ENCODE data around the gene COPS9.

Gene COPS9

DNA sequence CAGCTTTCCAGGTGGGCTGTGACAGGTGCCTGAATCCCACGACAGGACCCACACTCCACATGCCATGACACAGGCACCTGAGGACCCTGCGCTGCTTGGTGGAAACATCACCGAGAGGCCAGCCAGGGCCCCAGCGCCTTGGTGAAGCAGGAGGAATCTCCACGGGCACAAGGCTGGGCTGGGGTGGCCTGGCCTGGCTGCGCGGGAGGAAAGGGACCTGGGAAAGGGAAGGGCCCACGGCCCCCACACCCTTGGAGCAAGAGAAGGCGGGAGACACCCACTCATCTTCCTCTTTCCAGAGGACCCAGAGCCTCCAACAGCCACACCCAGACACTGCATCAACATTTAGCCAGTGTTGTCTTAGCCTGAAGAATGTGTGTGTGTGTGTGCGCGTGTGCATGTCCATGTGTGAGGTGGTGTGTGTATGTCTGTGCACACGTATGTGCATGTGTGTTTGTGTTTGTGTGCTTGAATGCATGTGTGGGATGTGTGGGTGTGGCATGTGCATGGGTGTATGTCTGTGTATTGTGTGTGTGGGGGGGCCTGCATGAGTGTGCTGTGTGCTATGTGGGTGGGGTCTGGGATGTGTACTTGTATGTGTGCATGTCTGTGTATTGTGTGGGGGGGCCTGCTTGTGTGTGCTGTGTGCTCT, 10.6 kb upstream of the COPS9 start:
- H3K79me2 ChIP-seq (ENCODE audit: low read length): no peaks in the 10 kb centered on the region
- no peaks in the 10 kb centered on the region for H3K27me3 ChIP-seq (ENCODE audit: low read depth, low read length)
- TF ChIP-seq CTCF (IDR thresholded peaks at IDR 0.05; ENCODE audit: low read depth, low read length) (no peak), EZH2phosphoT487 (IDR thresholded peaks at IDR 0.05; ENCODE audit: low read depth) (no peak)
- H4K20me1 ChIP-seq (ENCODE audit: insufficient read depth, low read length): no peaks in the 10 kb centered on the region
- H3K4me2 ChIP-seq (ENCODE audit: low read length): no peak overlapping the region
- H3K4me3 ChIP-seq (ENCODE audit: low read length): no peak overlapping the region
- no peak overlapping the region for H3K9ac ChIP-seq (ENCODE audit: low read length)
- H3K27ac ChIP-seq (ENCODE audit: low read length): no peak overlapping the region
- H3K36me3 ChIP-seq (replicated peaks; ENCODE audit: low read depth, low read length): no peaks in the 10 kb centered on the region
- no peaks in the 10 kb centered on the region for H3K4me1 ChIP-seq (ENCODE audit: low read length)
- no peaks in the 10 kb centered on the region for H3K9me3 ChIP-seq (ENCODE audit: insufficient read depth, low read length)
- H2AFZ ChIP-seq (ENCODE audit: low read depth, low read length): no peak overlapping the region

DNA sequence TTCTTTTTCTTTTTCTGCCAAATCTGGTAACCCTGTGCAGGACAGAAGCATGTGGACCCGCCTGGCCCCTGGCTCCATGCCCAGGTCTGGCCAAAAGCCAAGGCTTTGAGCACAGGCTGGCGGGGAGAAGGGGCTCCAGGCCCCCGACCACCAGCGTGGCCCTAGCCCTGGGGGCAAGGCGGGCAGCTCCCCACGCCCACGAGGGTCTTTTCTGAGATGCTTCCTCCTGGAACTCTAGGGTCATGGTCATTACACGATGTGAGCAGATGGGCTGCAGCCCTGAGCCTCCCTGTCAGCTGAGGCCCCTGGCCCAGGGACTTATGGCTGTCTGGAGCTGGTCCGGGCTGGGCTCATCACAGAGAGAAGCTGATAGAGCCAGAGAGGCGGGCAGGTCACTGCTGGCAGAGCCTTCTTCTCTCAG, 10.0 kb upstream of the COPS9 start:
- H3K27me3 ChIP-seq (ENCODE audit: low read depth, low read length): no peaks in the 10 kb centered on the region
- no peak overlapping the region for H3K4me2 ChIP-seq (ENCODE audit: low read length)
- H3K4me1 ChIP-seq (ENCODE audit: low read length): no peaks in the 10 kb centered on the region
- H3K27ac ChIP-seq (ENCODE audit: low read length): no peak overlapping the region
- H3K4me3 ChIP-seq (ENCODE audit: low read length): no peak overlapping the region
- H3K9ac ChIP-seq (ENCODE audit: low read length): no peak overlapping the region
- H2AFZ ChIP-seq (ENCODE audit: low read depth, low read length): no peak overlapping the region
- H3K36me3 ChIP-seq (replicated peaks; ENCODE audit: low read depth, low read length): no peaks in the 10 kb centered on the region
- H3K9me3 ChIP-seq (ENCODE audit: insufficient read depth, low read length): no peaks in the 10 kb centered on the region
- no peaks in the 10 kb centered on the region for H4K20me1 ChIP-seq (ENCODE audit: insufficient read depth, low read length)
- no peaks in the 10 kb centered on the region for H3K79me2 ChIP-seq (ENCODE audit: low read length)
- no peak for TF ChIP-seq CTCF (IDR thresholded peaks at IDR 0.05; ENCODE audit: low read depth, low read length)
- no peak for TF ChIP-seq EZH2phosphoT487 (IDR thresholded peaks at IDR 0.05; ENCODE audit: low read depth)

DNA sequence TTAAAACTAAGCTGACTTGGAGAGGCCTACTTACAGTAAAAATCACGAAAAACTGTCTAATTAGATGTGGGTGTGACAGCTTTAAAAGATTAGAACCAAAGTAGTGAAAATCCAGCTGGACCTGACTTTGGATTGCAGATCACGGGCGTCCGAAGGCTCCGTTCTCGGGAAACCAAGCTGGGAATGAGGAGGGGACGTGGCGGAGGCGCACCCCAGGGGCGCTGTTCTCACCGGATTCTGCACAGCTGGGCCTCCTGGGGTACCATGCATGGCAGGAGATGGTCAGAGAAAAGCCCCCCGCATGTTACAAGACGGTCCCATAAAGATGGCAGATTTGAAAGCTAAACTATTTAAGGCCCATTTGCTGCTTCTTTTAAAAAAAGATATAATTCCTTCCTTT, 9.4 kb upstream of the COPS9 start:
- Histone ChIP-seq H4K20me1 (ENCODE audit: insufficient read depth, low read length) (no peaks in the 10 kb centered on the region), H2AFZ (ENCODE audit: low read depth, low read length) (no peak overlapping the region), H3K36me3 (replicated peaks; ENCODE audit: low read depth, low read length) (no peaks in the 10 kb centered on the region), H3K9me3 (ENCODE audit: insufficient read depth, low read length) (no peaks in the 10 kb centered on the region), H3K4me3 (ENCODE audit: low read length) (no peak overlapping the region), H3K27me3 (ENCODE audit: low read depth, low read length) (no peaks in the 10 kb centered on the region), H3K9ac (ENCODE audit: low read length) (no peak overlapping the region), H3K79me2 (ENCODE audit: low read length) (no peaks in the 10 kb centered on the region), H3K4me1 (ENCODE audit: low read length) (no peaks in the 10 kb centered on the region), H3K4me2 (ENCODE audit: low read length) (no peak overlapping the region), H3K27ac (ENCODE audit: low read length) (no peak overlapping the region)
- TF ChIP-seq CTCF (IDR thresholded peaks at IDR 0.05; ENCODE audit: low read depth, low read length) (no peak), EZH2phosphoT487 (IDR thresholded peaks at IDR 0.05; ENCODE audit: low read depth) (no peak)

DNA sequence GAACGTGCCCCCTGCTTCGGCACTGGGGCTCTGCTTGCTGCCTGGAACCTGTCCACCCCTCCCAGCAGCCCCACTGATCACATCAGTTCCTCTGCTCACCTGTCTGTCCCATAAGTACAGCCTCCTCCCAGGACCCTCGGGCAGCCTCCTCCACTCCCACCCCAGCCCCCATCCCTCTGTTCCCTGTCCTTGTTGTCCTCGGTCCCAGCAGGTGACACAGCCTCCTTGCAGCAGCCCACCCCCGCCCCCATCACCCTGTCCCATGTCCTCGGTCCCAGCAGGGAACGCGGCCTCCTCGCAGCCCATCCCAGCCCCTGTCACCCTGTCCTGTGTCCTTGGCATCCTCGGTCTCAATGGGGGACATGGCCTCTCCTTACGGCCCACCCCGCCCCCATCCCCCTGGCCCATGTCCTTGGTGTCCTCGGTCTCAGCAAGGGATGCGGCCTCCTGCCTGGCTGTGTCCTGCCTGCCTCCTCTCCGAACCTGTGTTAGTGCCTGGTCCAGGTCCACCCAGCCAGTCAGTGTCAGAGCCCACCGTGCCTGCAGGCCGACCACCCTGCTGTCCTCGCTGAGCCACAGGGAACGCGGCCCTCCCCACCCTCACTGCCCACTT, 8.7 kb upstream of the COPS9 start:
- Histone ChIP-seq H3K4me3 (ENCODE audit: low read length) (no peak overlapping the region), H3K4me2 (ENCODE audit: low read length) (no peak overlapping the region), H3K27me3 (ENCODE audit: low read depth, low read length) (no peaks in the 10 kb centered on the region), H3K9me3 (ENCODE audit: insufficient read depth, low read length) (no peaks in the 10 kb centered on the region), H3K79me2 (ENCODE audit: low read length) (no peaks in the 10 kb centered on the region), H3K4me1 (ENCODE audit: low read length) (no peaks in the 10 kb centered on the region), H3K36me3 (replicated peaks; ENCODE audit: low read depth, low read length) (no peaks in the 10 kb centered on the region), H4K20me1 (ENCODE audit: insufficient read depth, low read length) (no peaks in the 10 kb centered on the region), H3K27ac (ENCODE audit: low read length) (no peak overlapping the region), H2AFZ (ENCODE audit: low read depth, low read length) (no peak overlapping the region), H3K9ac (ENCODE audit: low read length) (no peak overlapping the region)
- TF ChIP-seq CTCF (IDR thresholded peaks at IDR 0.05; ENCODE audit: low read depth, low read length) (no peak), EZH2phosphoT487 (IDR thresholded peaks at IDR 0.05; ENCODE audit: low read depth) (no peak)
